GM06990 (cell line): Measurements from ENCODE around the gene ARHGEF10L.

Experiments used
- DNase-seq: peaks from one replicate; pipeline ENCODE4 v3.0.0-alpha.2; 2011; ENCODE audit not compliant: insufficient read length; ENCODE audit errors: extremely low read depth
- H3K27me3 ChIP-seq: replicated peaks from 2 replicates; pipeline ENCODE4 v1.6.0; 2011; ENCODE audit warnings: low read length; ENCODE audit not compliant: control insufficient read depth, insufficient read depth
- H3K36me3 ChIP-seq: 2 replicates; pipeline ENCODE4 v1.5.1; 2011; ENCODE audit warnings: low read length; ENCODE audit not compliant: control insufficient read depth, insufficient read depth
- H3K4me3 ChIP-seq: replicated peaks from 2 replicates; pipeline ENCODE4 v1.5.1; 2011; ENCODE audit warnings: low read depth, mild to moderate bottlenecking, control low read depth, low read length
- TF ChIP-seq, protein P1 (sequence below): IDR thresholded peaks from 2 replicates; pipeline ENCODE4 v1.5.1; 2011; ENCODE audit warnings: low read length, control low read depth, mild to moderate bottlenecking, inconsistent platforms; ENCODE audit not compliant: insufficient read depth, poor library complexity, severe bottlenecking

The ARHGEF10L gene

DNA sequence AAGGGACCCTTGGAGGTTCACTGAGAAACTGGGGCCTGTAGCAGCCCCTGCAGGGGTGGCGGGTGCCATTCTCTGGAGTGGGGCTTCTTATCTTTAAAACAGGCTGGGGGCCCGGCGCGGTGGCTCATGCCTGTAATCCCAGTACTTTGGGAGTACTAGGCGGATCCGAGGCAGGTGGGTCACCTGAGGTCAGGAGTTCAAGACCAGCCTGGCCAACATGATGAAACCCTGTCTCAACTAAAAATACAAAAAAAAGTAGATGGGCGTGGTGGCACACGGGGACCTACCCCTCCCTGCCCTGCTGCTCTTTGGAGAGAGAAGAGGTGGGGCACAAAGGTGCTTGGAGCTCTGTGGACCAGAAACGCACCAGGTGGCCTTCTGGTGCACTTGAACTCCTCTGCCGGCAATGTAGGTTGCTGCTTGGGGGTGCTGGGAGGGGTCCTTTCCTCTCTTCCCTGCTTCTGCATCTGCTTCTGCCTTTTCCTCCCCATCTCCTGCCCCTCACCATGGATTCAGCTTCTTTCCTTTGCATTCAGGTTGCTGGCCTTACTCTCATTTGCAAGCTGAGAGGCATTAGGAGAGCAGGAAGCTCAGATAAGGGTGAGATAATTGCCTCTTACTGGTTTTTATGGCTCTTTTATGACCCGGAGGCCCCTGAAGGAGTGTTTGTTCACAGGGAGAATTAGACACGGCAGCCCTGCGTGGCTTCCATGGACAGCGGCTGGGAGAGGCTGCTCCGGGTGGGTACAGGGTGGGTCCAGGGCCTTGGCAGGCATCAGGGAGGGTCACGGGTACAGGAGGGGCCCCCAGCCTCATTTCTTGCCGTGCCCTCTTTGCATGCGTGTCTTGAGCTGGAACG is 57.4 kb downstream of the ARHGEF10L start:
- Histone ChIP-seq H3K4me3 (no peak overlapping the region), H3K27me3 (no peaks in the 10 kb centered on the region; the same call in none of the 2 replicates), H3K36me3 (no peaks in the 10 kb centered on the region)
- TF ChIP-seq, protein P1, sequence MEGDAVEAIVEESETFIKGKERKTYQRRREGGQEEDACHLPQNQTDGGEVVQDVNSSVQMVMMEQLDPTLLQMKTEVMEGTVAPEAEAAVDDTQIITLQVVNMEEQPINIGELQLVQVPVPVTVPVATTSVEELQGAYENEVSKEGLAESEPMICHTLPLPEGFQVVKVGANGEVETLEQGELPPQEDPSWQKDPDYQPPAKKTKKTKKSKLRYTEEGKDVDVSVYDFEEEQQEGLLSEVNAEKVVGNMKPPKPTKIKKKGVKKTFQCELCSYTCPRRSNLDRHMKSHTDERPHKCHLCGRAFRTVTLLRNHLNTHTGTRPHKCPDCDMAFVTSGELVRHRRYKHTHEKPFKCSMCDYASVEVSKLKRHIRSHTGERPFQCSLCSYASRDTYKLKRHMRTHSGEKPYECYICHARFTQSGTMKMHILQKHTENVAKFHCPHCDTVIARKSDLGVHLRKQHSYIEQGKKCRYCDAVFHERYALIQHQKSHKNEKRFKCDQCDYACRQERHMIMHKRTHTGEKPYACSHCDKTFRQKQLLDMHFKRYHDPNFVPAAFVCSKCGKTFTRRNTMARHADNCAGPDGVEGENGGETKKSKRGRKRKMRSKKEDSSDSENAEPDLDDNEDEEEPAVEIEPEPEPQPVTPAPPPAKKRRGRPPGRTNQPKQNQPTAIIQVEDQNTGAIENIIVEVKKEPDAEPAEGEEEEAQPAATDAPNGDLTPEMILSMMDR: no peak
- DNase-seq: no peak

DNA sequence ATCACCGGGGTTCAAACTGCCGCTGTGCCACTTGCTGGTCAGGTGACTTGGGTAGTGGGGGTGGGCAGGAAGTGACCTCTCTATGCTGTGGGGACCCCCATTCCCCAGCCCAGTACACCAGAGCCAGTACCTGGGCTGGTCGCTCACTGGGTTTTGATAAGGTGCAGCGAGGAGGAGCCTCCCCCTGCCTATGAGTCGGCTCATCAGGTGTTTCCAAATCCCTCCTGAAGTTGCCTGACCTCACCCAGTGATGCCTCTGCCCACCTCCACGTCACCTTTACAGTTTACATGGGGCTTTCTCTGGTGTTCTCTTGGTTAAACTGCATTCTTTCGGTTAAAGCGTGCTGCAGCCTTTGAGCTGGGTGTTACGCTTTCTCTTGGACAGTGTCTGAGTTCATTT is 58.2 kb downstream of the ARHGEF10L start:
- Histone ChIP-seq H3K4me3 (no peak overlapping the region), H3K27me3 (no peaks in the 10 kb centered on the region; the same call in none of the 2 replicates), H3K36me3 (no peaks in the 10 kb centered on the region)
- TF ChIP-seq, protein P1: no peak
- no peak for DNase-seq

DNA sequence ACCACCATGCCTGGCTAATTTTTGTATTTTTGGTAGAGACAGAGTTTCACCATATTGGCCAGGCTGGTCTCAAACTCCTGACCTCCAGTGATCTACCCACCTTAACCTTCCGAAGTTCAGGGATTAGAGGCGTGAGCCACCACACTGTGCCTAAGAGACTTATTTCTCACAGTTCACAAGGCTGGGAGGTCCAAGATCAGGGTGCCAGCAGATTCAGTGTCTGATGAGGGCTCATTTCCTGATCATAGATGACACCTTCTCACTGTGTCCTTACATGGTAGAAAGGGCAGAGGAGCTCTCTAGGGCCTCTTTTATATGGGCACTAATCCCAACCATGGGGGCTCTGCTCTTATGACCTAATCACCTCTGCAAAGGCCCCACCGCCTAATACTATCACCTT is 58.8 kb downstream of the ARHGEF10L start:
- no peaks in the 10 kb centered on the region; the same call in none of the 2 replicates for H3K27me3 ChIP-seq
- TF ChIP-seq, protein P1: no peak
- no peaks in the 10 kb centered on the region for H3K36me3 ChIP-seq
- no peak for DNase-seq
- no peak overlapping the region for H3K4me3 ChIP-seq

DNA sequence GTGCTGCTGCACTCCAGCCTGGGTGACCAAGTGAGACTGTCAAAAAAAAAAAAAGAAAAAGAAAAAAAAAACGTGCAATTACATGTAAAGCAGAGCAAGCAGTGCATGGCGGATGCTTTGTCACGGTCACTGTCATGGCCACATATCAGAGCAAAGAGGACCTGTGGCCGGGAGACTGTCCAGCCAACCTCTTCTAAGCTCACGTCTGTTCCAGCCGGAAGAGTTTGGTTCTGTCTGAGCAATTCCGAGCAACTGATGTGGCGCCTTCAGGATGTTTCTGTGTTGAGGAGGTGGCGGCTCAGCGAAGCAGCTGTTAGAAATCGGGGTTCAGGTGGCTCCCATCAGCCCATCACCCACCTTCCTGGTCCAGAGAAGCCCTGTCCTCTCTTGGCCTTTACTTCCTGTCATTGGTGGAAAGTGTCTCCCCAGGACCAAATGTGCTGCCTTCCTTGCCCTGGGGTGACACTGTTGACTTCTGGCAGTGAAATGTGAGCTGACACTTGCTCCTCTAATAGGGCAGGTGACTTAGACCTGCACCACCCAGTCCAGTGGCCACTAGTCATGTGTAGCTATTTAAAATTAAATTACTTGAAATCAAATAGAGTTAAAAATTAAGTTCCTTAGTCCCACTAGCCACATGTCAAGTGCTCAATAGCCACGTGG is 59.9 kb downstream of the ARHGEF10L start:
- no peak overlapping the region for H3K4me3 ChIP-seq
- H3K27me3 ChIP-seq: no peaks in the 10 kb centered on the region; the same call in 1 of the 2 replicates
- DNase-seq: no peak
- TF ChIP-seq, protein P1: no peak
- H3K36me3 ChIP-seq: no peaks in the 10 kb centered on the region

DNA sequence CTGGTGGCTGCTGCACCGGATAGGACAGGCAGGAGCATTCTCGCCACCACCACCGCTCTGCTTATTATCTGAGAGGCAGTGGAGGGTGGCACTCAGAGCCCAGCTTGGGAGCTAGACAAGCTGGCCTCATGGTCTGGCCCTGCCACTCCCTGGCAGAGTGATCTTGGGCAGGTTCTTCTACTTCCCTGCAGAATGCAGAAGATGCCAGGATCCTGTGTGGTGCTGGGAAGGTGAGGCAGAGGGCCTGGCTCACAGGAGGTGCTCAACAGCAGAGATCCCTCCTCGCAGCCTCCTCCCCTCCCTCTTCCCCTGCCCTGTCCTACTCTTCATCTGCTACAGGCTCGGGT is 60.4 kb downstream of the ARHGEF10L start:
- TF ChIP-seq, protein P1: no peak

More for the DNA sequence above, 60.4 kb downstream of the ARHGEF10L start:
- no peak for DNase-seq
- Histone ChIP-seq H3K36me3 (no peaks in the 10 kb centered on the region), H3K4me3 (no peak overlapping the region), H3K27me3 (no peaks in the 10 kb centered on the region; the same call in 1 of the 2 replicates)
